GM12892 (cell line): ENCODE measurements around the gene SLC45A3.

Source experiments
- POLR2A ChIP-seq: IDR thresholded peaks from 2 replicates; pipeline ENCODE4 v1.6.1; 2011; ENCODE audit warnings: low read depth, low read length, control low read depth
- POLR2AphosphoS5 ChIP-seq: IDR thresholded peaks from 2 replicates; pipeline ENCODE4 v1.6.1; 2011; ENCODE audit warnings: low read depth, low read length, control low read depth

- TF ChIP-seq POLR2A (no peak), POLR2AphosphoS5 (no peak)
Observed at GRCh38 chr1:205681364-205681763, 1.1 kb upstream of the SLC45A3 start.
